Fibroblast of skin of abdomen (primary cell): ENCODE measurements around the gene DCN.

ENCODE experiments used
- DNase-seq: peaks from one replicate; pipeline ENCODE4 v3.0.0-alpha.2; 2013

Gene DCN

DNA sequence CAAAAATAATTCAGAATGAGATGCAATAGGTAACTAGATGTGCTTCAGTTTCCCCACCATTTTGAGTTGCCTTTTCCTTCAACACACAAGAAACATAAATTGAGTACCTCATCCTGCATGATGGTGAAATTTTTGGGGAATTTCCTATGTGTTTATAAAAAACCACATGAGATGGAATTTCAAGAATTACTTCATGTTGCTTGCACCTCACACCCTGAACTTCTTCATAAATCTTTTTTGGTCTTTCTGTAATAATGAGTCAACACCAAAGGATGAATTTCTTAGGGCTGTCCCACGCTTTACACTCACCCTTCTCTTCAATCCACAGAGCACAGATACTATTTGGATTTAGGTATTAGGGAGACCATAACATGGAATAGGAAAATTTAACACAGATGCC lies 48.7 kb downstream of the DCN start:
- DNase-seq = peak; percentile 96

DNA sequence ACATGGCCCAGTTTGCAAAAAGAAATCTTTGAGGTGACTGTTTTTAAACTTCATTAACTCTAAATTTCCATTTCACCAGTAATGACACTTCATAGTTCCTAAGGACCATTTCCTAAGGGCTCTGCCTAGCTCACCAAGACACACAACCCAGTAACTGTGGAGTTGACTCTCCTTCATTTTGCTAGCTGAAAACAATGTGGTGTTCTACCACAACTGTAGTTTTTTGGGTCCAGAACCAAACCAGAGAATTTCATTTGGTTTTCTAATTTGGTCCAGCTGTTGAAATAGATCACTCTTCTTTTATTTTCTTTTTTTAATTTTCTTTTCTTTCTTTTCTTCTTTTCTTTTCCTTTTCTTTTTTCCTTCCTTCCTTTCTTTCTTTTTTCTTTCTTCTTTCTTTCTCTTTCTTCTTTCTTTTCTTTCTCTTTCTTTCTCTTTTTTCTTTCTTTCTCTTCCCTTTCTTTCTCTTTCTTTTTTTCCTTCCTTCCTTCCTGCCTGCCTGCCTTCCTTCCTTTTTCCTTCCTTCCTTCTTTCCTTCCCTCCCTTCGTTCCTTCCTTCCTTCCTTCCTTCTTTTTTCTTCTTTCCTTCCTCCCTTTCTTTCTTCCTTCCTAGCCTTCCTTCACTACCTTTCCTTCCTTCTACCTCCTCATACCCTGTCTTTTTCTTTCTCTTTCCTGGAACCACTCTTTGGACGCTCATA lies 52.8 kb downstream of the DCN start:
- no peak for DNase-seq

DNA sequence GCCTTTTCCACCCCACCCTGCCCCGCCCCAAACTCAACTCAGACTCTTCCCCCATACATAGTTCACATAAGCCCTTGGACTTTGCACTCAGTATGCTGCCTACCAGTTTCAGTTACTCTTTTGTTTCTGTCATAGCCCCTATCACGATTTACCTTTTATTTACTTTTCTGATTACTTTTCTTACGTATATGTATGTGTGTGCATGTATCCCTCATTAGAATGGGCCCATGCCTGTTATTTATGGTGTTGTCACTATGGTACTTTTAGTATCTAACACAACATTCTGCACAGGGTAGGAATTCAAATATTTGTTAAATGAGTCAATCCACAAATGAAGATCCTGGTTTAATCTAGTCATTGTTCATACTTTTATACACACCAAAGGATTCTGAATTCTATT lies 54.9 kb downstream of the DCN start:
- DNase-seq = peak; percentile 84

DNA sequence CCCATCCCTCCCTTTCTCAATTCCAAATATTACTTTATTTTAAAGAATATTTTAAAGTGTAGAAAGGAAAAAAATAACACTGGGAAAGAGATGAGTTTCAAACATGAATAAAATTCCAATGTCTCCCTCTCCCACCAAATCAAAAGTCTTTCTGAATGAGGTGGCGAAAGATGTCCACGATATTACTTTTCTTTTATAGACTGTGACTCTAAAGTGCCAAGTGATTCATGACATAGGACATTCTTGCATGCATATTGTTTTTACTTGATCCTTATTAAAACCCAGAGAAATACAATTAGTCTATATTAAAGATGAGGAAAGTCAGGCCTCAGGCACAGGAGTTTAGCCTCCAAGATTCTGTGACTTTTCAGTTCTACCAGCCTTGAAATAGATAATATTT lies 55.3 kb downstream of the DCN start:
- DNase-seq = peak; percentile 75

DNA sequence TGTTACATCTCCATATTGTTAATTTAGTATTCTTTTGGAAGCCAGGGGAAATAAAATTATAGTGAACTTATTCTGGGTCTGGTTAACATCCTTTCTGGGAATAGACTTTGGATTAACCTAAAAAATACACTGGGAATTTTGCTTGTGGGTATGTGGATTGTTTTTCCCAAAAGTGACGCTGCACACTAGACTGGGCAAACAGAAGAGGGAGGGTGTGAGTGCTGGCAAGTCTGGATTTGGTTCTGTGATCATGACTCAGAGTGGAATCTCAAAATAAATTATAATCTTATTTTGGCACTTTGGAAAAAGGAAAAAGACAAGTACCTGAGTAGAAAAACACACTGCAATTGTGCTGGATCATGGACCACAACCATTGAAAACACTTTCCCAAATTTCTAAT lies 56.1 kb downstream of the DCN start:
- no peak for DNase-seq

DNA sequence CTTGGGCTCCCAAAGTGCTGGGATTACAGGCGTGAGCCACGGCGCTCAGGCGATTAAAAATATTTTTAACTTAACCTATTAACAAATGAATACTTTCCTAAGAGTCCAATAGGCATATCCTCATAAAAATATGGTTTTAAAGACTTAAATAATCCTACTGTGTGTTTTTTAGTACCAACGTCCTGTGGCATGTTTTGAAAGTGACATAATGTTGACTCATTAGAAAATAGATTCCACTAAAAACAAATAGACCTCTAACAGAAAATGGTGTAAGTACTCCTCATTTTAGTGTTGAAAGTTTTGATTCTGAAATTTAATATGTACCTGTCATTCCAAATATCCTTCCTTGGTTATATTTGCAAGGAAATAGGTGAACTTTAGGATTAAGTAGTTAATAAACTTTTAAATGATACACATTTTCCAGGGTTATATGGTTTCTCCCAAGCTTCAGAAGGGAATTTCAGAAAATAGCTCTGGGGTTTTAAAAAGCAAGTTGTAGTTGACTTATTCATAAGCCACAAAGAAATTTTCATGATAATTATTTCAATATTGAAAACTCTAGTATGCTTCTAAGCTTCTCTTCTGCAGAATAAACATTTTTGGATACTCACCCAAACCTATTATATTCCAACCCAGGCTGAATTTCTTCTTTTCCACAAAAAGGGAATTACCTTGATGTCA lies 59.2 kb downstream of the DCN start:
- no peak for DNase-seq

DNA sequence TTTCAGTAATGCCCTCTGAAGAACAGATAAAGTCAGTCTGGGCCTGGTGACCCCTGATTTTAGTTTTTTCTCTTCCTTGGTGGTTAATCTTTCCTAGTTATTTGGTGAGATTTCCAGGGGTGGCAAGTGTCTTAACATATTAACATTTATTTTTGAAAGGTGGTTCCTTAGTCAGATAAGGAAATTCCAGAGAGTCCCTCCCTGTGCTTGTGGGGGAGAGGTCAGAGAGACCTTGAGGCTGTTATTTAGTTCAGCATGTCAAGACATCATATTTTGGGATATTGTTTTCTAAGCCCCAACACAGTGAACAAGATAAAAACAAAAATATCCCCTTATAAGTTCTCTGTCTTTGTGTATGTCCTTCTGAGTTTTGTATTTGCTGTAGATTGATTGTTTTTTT lies 61.8 kb downstream of the DCN start:
- DNase-seq = no peak

DNA sequence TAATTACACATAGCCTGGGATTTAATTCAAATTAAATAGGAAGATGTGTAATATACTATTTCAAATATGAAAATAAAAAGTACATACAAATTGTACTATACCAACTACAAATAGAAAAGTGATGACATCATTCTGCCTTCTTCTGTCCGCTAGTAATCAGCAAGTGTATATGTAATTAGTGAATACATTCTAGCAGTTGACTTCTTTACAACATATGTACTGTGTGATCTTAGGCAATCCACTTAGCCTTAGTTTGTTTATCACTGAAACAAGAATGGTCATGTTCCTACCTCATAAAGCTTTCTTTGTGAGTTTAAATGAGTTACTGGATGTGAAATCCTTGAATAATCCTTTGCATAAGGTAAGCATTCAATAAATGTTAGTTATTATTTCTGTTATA lies 63.5 kb downstream of the DCN start:
- DNase-seq = no peak

DNA sequence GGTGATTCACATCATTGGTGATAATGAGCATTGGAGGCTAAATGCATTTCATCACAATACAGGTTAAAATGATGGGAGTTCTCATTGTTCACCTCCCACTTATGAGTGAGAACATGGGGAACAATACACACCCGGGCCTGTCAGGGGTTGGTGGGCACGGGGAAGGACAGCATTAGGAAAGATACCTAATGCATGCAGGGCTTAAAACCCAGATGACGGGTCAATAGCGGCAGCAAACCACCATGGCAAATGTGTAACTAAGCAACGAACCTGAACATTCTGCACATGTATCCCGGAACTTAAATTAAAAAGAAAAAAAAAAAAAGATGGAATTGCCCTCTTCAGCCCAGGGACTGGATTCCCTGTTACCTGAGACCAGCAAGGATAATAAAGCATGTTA lies 69.0 kb downstream of the DCN start:
- no peak for DNase-seq

DNA sequence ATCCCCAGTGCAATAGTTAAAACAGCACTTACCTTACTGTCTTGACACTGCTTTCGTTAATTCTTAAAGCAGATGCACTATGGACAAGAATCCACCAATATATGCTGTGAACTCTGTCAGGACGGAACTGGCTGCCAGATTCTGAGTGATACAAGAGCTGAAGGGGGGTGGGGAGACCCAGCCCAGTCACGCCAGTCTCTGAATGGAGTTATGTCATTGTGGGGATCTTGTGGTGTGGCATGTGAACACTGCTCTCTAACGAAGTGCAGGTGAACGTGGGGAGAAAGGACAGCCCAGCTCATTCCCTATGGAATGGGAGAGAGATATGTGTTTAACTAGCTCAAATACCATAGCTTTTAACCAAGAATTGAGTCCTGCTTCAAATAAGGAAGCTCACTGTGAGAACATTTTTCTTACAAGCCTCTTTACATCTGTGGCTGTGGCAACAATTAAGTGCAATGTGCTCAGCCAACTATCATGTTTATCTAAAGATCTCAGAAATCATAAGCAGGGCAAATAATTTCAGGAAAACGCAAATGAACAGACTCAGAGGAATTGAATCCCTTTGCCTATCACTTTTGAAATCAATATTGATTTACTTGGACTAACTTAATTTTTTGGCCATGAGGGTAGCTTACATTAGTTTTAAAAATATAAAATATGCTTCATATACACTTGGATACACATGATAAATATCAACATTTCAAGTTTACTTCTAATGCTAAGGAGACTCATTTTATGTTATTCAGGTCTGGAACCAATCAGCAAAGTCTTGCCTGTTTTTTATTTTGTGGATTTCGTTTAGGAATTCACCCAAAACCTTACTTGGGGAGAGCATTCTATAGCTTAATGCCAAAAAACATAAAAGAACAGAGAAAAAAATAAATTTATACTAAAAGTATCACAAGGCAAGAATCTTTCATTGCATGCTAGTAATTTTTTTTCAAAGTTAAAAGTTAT lies 71.0 kb downstream of the DCN start, which contains the start of gene LUM:
TSS of gene LUM (minus strand) at position 129 of the 960 bp plus-strand sequence. CDS start 2,515 bp downstream, outside the sequence.
- DNase-seq = peak; percentile 96

DNA sequence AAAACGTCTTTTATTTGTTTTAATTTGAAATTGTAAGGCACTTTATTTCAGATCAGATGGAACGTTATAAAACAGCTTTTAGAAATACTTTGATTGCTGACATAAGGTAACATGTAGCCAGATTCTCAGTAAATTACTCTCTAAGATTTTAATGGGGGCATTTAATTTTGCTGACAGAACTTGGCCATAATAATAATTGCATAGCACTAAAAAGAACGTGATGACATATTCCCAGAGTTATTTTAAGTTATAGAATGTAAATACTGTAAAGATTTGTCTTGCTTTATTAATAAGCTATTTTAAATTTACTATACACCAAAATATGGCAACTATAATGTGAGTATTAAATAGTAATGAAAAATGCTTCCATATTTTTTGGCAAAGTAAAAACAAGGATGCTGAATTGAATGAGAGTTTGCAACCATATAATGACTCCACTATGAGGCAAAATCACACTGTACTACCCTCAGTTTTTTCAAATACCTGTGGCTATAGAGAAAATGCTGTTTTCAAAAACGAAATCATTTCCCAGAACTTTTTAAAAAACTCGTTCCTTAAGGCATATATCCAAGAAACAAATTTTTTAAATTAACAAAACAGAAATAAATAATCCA lies 72.2 kb downstream of the DCN start:
- no peak for DNase-seq

DNA sequence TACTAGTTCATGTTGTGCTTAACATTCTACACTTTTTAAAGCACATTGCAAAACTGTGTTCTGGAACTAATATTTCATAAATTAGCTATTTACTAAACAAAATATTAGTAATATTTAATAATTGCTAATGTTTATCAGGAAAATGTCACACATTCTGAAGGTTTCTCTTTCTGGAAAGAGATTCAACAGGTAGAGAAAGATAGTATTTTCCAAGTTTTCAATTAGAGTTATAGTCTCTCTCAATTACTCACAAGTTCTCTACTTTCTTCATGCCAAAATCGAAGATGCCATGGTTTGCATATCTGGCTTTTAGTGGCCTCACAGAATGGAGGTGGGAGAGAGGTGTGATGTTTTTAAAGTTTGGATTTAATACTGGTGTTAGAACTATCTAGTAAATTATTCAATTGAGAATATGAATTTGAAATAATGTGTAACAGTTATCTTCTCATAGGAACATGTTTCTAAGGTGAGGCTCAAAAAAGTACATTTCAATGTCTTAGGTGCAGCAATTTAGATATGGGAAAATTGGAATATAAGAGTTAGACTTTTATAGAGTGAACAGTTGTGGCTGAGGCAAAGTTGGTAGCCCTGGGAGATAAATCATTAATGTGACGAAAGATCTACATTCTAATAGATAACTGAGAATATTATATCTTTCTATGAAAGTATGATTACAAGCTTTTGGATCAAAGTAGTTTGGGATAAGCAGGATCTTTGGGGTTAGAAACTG lies 72.9 kb downstream of the DCN start:
- DNase-seq = no peak

DNA sequence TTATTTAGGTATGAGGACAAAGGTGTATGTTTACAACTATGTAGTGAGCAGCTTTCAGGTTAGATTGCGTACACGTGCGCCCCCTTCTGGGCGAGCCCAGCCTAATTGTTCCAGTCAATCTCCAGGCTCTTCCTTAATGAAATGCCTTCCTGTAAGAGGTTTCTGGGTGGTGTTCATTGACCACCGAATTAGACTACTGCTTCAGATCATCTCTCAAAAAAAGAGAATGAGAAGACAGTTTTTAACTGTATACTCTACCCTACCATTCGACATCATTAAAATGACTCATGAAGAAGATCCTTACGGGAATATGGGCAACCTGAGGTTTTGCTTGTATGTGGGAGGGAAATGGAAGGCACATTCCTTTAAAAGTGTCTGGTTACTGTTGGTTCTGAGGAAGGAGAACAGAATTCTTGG lies 73.5 kb downstream of the DCN start:
- peak; percentile 87 for DNase-seq

DNA sequence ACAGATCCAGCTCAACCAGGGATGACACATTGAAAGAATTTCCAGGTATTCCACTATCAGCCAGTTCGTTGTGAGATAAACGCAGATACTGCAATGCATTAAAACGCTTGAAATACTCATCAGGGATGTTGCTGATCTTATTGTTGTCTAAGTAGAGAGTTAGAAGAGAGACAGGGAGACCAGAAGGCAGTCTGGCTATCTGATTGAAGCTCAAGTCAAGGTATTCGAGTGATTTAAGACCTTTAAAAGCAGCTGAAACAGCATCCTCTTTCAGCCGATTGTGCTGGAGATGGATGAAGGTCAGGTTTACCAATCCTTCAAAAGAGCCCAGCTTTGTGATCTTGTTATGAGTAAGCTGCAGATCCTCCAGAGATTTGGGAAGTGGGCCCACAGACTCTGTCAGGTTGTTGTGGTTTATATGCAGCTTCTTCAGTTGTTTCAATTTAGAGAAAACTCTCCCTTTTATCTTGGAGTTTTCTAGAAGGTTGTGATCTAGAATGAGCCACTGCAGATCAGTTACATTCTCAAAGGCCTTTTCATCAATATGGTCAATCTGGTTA lies 74.3 kb downstream of the DCN start:
- peak; percentile 28 for DNase-seq

DNA sequence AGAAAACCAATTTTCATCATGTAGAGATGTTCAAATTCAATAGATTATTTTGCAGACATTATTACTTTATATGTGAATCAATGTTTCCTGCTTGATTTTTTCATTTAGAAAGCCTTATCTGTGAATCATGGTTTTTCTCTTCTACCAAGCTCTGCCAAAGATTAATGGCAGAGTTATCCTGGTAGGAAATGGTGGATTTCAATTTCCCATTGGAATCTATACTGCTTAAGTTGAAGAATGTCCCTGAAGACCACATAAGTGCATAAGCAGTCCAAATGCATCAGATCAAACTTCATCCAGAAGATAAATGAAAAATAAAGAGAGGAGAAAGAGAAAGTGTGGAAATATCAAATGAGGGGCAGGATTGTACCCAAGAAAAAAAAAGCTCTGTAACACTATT lies 76.3 kb downstream of the DCN start:
- peak; percentile 30 for DNase-seq

DNA sequence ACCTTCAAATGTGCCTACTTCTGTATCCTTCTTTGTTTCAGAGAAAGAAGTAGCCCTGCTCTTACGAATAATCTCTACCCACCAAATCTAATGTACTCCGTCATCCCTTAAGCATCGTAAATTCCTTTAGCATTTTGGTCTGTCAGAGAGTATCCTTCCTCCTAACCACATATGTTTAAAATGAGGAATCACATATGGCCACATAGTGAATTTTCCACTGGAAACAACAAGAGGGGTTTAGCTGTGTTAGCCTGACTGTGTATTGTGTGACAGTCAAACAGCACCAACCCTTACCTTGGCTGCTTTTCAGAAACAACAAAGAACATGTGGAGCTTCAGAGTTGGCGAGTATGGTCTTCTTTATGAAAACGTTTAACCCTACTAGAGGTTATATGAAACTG lies 76.8 kb downstream of the DCN start:
- DNase-seq = peak; percentile 83

DNA sequence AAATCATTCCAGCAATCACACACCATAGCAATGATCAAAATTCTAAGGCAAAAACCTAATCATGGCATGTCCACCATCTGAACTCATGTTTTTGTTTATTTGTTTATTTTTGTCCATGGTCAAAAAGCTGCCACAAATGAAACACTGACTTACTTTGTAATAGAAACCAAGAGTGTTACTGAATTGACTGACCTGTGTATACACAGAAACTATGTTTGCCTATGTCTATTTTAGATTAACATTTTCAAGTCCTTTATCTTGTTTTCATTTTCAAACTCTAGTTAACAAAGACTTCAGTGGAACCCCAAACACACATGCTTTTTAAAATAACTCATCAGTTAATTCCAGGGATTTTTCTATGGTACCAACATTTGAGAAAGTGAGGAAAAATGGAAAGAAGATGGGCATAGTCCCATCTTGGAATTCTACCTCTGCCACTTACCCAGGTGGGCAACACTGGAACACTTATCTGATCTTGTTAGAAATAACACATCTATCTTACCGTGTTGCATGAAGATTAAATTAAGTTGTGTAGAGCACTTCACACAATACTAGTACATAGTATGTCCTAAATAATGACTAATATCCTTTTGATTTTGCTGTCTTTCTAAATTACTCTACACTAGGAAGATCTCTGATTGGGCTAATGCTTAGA lies 77.7 kb downstream of the DCN start:
- no peak for DNase-seq

DNA sequence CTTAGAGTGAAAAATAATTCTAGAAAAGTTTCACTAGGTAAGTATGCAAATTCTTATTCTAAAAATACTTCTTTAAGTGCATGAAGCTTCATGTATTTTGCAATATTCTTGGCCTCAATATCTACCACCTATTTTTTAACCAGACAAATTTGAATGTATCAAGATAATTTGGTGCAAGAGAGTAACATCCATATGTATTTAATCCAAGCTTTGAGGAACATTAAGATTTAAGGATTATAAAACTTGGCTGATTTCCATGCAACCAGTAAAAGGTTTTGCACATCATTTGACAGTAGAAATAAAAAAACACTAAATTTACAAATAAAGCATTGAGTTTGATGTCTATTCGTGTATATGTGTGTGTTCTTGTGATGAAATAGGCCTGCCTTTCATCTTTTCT lies 79.0 kb downstream of the DCN start:
- no peak for DNase-seq

DNA sequence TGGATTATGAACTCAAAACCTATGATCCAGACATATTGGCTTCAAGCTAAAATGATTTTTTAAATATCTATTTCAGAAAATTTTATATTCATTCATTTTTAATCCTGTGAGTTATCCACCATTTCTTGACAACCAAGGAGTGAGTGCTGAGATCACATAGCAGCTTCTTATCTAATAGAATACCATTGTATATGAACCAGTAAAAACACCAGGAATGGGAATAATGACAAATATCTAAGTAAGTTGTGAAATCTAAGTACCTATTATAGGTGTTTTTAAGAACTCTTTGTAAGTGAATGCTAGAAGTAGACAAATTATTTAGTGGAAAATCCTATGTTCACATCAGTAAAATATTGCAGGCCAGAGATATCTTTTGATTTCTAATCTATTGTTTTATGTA lies 79.5 kb downstream of the DCN start:
- DNase-seq = no peak

DNA sequence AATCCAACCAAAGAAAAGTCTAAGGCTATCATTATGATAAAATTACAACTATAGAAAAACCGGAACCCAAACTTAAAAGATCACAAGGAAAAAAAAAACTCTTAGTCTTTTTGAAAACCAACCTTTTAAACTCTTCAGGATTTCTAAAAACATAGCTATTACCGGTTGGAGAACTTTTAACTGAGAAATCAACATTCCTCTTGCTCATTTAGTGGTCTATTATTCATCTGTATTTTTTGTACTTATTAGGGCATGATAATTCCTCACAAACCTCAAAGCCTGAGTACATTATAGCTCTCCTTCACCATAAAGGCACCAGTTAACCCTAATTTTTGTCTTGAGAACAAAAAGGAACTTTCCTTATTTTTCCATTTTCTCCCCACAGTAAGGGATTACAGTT lies 81.7 kb downstream of the DCN start:
- DNase-seq = peak; percentile 77

DNA sequence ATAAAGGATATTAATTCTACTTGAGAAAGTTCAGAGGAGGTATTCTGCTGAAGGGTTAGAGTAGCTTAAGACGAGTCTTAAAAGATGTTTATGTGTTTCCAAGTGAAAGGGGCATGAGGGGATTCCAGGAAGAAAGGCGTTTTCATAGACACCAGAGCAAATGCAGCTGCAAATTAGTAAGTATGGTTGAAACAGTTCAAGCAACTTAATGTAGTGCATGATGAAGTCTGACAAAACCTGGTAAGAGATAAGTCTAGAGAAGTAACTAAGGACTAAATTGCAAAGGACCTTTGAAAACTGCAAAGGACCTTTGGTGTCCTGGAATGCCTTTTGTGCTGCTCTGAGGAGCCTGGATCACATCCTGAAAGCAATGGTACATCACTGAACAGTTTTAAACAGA lies 82.8 kb downstream of the DCN start:
- DNase-seq = no peak
